Neural crest cell (in vitro differentiated cells): ENCODE data around the gene STXBP3. TPM values are rescaled to one million over a fixed set of nuclear protein-coding genes. Genes with fewer than 3 reads are reported as not detected.

Source experiments
- DNase-seq: peaks from one replicate; pipeline ENCODE4 v3.0.0; 2021; ENCODE audit warnings: low read depth, mixed read lengths, low spot score
- H3K27ac Mint-ChIP-seq: one replicate; pipeline ENCODE4 v1.8.0; 2021; ENCODE audit warnings: mild to moderate bottlenecking, mixed read lengths; ENCODE audit not compliant: unreplicated experiment
- H3K27me3 Mint-ChIP-seq: 2 replicates; pipeline ENCODE4 v1.8.0; 2021; ENCODE audit warnings: low read depth, mild to moderate bottlenecking, mixed read lengths
- H3K36me3 Mint-ChIP-seq: 2 replicates; pipeline ENCODE4 v1.8.0; 2021; ENCODE audit warnings: low read depth, mild to moderate bottlenecking, mixed read lengths
- H3K4me1 Mint-ChIP-seq: 2 replicates; pipeline ENCODE4 v1.8.0; 2021; ENCODE audit warnings: mixed read lengths
- H3K4me3 Mint-ChIP-seq: one replicate; pipeline ENCODE4 v1.8.0; 2021; ENCODE audit warnings: mild to moderate bottlenecking, mixed read lengths
- H3K9me3 Mint-ChIP-seq: 2 replicates; pipeline ENCODE4 v1.8.0; 2021; ENCODE audit warnings: mixed read lengths
- total RNA-seq: library from RNA; stranded (reverse); gene quantifications from 2 replicates; pipeline ENCODE4 v1.2.1, GENCODE V29; 2021
- TF ChIP-seq, protein P1 (sequence below): fragments of 200-600 bp; sonication (generic); conservative IDR thresholded peaks from 2 replicates; pipeline ENCODE4 v1.5.0; 2021; ENCODE audit warnings: antibody characterized with exemption, mild to moderate bottlenecking

The STXBP3 gene
- total RNA-seq, 1 donor from 2014 or later: 32.2 TPM

DNA sequence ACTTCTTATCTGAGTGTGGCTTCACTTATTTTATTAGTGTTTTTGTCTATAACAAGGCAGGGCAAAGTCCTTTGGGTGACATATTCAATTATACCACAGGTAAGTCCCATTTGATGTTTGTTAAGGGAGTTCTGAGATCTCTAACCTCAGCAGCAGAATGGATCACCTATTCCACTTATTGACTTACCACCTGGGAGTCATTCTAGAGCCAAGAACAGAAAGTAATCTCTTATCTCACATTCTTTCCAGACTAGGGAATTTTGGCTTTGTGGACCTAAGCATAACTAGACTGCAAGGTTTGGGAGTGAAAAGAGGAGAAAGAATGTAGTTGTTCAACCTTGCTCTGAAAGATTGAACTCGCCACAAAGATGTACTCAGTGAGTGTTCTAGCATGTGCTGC lies 20.6 kb upstream of the STXBP3 start:
- Mint-ChIP-seq H3K27ac (no peak overlapping the region), H3K36me3 (no peaks in the 10 kb centered on the region), H3K27me3 (no peaks in the 10 kb centered on the region), H3K4me3 (no peak overlapping the region), H3K4me1 (no peaks in the 10 kb centered on the region), H3K9me3 (no peaks in the 10 kb centered on the region)
- DNase-seq: no peak
- TF ChIP-seq, protein P1, sequence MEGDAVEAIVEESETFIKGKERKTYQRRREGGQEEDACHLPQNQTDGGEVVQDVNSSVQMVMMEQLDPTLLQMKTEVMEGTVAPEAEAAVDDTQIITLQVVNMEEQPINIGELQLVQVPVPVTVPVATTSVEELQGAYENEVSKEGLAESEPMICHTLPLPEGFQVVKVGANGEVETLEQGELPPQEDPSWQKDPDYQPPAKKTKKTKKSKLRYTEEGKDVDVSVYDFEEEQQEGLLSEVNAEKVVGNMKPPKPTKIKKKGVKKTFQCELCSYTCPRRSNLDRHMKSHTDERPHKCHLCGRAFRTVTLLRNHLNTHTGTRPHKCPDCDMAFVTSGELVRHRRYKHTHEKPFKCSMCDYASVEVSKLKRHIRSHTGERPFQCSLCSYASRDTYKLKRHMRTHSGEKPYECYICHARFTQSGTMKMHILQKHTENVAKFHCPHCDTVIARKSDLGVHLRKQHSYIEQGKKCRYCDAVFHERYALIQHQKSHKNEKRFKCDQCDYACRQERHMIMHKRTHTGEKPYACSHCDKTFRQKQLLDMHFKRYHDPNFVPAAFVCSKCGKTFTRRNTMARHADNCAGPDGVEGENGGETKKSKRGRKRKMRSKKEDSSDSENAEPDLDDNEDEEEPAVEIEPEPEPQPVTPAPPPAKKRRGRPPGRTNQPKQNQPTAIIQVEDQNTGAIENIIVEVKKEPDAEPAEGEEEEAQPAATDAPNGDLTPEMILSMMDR: no peak

DNA sequence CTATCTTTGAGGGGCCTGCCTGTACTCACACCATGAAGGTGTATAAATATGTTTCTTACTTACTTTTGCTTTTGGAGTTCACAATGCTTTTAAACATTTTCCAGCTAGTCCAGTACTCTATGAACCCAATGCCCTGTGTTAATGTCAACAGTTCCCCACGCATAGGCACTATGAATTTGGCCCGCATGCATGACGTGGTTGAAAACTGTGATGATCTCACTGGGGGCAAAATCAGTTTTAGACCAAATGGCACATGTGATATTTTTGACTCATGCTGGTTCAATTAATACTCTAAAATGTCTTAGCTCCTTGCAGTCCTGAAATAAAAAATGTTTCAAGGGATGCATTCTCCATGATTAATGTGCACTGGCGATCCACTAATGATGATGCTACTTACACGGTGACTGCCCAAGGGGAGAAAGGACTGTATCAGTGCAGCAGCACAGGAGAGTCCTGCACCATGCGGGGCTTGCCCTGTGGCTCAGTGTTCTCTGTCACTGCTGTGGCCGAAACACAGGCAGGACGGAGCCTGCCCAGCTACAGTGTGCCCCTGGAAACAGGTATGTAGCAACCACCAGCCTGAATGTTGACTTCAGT lies 18.0 kb upstream of the STXBP3 start:
- no peak for DNase-seq
- Mint-ChIP-seq H3K4me3 (no peak overlapping the region), H3K36me3 (no peaks in the 10 kb centered on the region), H3K4me1 (no peaks in the 10 kb centered on the region), H3K27ac (no peak overlapping the region), H3K9me3 (no peaks in the 10 kb centered on the region), H3K27me3 (no peaks in the 10 kb centered on the region)
- TF ChIP-seq, protein P1: no peak

DNA sequence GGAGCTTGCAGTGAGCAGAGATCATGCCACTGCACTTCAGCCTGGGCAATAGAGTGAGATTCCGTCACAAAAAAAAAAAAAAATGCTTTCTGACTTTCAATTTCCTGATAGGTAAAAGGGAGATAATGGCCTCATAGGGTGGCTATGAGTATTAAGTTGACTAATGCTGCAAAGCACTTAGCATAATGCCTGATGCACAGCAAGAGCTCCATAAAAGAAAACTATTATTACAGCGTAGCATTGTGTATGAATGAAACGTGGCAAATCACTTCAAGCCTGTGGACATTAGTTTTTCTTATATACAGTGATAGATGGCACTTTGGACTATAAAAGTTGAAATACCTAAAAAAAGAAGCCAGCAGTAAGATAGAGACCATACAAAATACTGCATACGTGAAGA lies 17.0 kb upstream of the STXBP3 start:
- DNase-seq: no peak
- H3K4me1 Mint-ChIP-seq: no peaks in the 10 kb centered on the region
- H3K36me3 Mint-ChIP-seq: no peaks in the 10 kb centered on the region
- no peaks in the 10 kb centered on the region for H3K9me3 Mint-ChIP-seq
- no peak overlapping the region for H3K4me3 Mint-ChIP-seq
- TF ChIP-seq, protein P1: no peak
- H3K27ac Mint-ChIP-seq: no peak overlapping the region
- no peaks in the 10 kb centered on the region for H3K27me3 Mint-ChIP-seq

- TF ChIP-seq, protein P1: no peak
- no peaks in the 10 kb centered on the region for H3K4me1 Mint-ChIP-seq
- DNase-seq: no peak
- H3K27ac Mint-ChIP-seq: no peak overlapping the region
- no peaks in the 10 kb centered on the region for H3K36me3 Mint-ChIP-seq
- H3K9me3 Mint-ChIP-seq: no peaks in the 10 kb centered on the region
- no peak overlapping the region for H3K4me3 Mint-ChIP-seq
- H3K27me3 Mint-ChIP-seq: peaks cover 5% of the 10 kb centered on the region
Measured at GRCh38 chr1:108732398-108732797, 14.1 kb upstream of the STXBP3 start.

DNA sequence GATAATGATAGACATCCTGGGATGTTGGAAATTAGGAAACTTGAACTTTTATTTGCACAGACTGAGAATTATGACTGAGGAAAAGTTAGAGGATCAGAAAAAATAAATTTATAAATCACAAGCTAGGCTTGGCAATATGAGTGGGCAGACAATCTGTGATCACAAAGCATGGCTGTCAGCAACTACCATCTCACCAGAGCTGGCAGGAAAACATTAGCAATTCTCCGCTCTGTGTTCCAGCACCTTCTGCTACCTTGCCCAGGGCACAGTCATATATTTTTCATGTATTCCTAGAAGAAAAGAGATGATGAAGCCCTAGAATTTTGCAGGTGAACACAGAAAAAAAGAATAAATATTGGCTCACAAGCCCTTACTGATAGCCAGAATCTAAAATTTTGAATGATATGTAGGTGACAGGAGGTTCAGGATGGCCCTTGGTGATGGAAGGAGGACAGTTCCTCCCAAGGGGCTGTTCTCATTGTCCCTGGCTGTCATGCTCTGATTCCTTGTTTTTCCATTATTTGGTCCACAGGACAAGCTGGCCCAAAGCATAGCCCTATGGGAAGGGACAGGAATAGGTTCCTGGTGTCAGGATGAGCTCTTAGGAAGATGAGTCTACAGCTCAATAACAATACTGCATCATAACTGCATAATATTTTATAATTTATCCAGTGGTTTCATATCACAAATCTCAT lies 12.2 kb upstream of the STXBP3 start:
- H3K4me3 Mint-ChIP-seq: no peak overlapping the region
- no peak for DNase-seq
- H3K9me3 Mint-ChIP-seq: no peaks in the 10 kb centered on the region
- no peak overlapping the region for H3K27ac Mint-ChIP-seq
- H3K36me3 Mint-ChIP-seq: no peaks in the 10 kb centered on the region
- TF ChIP-seq, protein P1: no peak
- H3K27me3 Mint-ChIP-seq: peaks cover 5% of the 10 kb centered on the region
- H3K4me1 Mint-ChIP-seq: no peaks in the 10 kb centered on the region
